Activated T-helper 1 cell treated with anti-CD3 and anti-CD28 coated beads, Interleukin-12 subunit alpha, Interleukin-12 subunit beta, Interleukin-2, Interleukin-4 antibody, amounts not matched to agents 30 ng/mL and 10 ng/mL and 1 ng/mL, durations not matched to agents 14 hours and 24 hours and 36 hours (primary cell): ENCODE data around the gene METTL23. TPM values are rescaled to one million over a fixed set of nuclear protein-coding genes. Genes with fewer than 3 reads are reported as not detected.

Source experiments
- DNase-seq: peaks from one replicate; pipeline ENCODE4 v3.0.0; 2021; ENCODE audit warnings: low spot score
- H3K27ac Mint-ChIP-seq: one replicate; pipeline ENCODE4 v1.8.0; 2021; ENCODE audit warnings: mild to moderate bottlenecking, mixed read lengths
- H3K27me3 Mint-ChIP-seq: one replicate; pipeline ENCODE4 v1.8.0; 2022; ENCODE audit warnings: mild to moderate bottlenecking, moderate library complexity, mixed read lengths; ENCODE audit not compliant: insufficient read depth
- H3K36me3 Mint-ChIP-seq: one replicate; pipeline ENCODE4 v1.8.0; 2021; ENCODE audit warnings: low read depth, mixed read lengths
- H3K4me1 Mint-ChIP-seq: one replicate; pipeline ENCODE4 v1.8.0; 2021; ENCODE audit warnings: low read depth, mixed read lengths
- H3K4me3 Mint-ChIP-seq: one replicate; pipeline ENCODE4 v1.8.0; 2021; ENCODE audit warnings: mild to moderate bottlenecking, moderate library complexity, mixed read lengths
- H3K9me3 Mint-ChIP-seq: one replicate; pipeline ENCODE4 v1.8.0; 2021; ENCODE audit warnings: mixed read lengths
- intact Hi-C: fragments of 100-400 bp; cut with micrococcal nuclease; formaldehyde crosslinking; loops from one replicate; pipeline ENCODE4 v1.15.1; 2024
- total RNA-seq: library from RNA; stranded (reverse); gene quantifications from 2 replicates; pipeline ENCODE4 v1.2.3, GENCODE V29; 2022

The METTL23 gene, protein sequence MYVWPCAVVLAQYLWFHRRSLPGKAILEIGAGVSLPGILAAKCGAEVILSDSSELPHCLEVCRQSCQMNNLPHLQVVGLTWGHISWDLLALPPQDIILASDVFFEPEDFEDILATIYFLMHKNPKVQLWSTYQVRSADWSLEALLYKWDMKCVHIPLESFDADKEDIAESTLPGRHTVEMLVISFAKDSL
- 35.5 and 38.2 TPM in 2 replicates for total RNA-seq

DNA sequence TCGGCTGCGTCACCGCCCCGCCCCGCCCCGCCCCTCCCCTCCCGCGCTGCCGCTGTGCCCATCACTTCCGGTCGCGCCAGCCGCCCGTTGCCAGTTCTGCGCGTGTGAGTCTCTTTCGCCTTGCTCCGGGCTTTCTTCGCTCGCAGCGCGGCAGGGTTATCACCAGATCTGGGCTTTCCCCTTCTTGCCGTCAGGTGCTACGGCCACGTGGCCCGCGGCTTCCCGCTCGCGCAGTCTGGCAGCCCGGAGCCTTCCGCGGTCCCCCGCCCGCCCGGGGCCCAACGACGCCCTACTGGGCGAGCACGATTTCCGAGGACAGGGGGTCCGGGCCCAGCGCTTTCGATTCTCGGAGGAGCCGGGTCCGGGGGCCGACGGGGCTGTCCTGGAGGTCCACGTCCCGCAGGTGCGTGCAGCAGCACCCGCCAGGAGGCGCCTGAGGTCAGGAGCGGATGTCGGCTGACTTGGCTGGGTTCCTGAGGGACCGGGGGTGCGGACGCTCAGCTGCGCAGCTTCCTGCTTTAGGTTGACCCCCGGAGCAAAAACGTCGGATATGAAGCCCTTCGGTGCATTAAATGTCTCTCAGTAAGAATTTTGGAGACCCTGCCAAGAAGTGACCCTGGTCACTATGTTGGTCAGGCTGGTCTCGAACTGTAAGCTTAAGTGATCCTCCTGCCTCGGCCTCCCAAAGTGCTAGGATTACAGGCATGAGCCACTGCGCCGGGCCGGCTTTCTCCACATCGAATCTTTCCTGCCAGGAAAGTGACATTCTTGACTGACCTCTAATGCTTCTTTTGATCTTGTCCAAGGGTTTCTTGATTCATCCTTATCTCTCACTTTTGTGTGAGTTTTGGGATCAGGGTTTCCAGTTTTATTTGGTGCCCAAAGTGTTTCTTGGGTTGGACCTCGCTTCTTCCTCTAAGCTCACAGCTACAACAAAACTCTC lies at the start of gene METTL23:
Gene METTL23, plus strand, starts transcription at position 64 of the 943 bp plus-strand sequence. CDS start 2,872 bp downstream, outside the sequence.
- H3K9me3 Mint-ChIP-seq, result no peaks in the 10 kb centered on the region
- H3K27ac Mint-ChIP-seq, result peak within 1 kb of the TSS; percentile 96
- intact Hi-C loops, result loop anchor here (1.0 to 5.0 kb wide), 8 partner anchors 10 to 1405 kb away; partner anchors contain the start of genes ACOX1, SEC14L1, SRSF2 and TEN1
- peak within 1 kb of the TSS; percentile 95 for H3K4me3 Mint-ChIP-seq
- H3K36me3 Mint-ChIP-seq, result peaks cover 35% of the 10 kb centered on the region
- H3K4me1 Mint-ChIP-seq, result peaks cover 41% of the 10 kb centered on the region
- DNase-seq, result peak; percentile 75
- H3K27me3 Mint-ChIP-seq, result no peaks in the 10 kb centered on the region

DNA sequence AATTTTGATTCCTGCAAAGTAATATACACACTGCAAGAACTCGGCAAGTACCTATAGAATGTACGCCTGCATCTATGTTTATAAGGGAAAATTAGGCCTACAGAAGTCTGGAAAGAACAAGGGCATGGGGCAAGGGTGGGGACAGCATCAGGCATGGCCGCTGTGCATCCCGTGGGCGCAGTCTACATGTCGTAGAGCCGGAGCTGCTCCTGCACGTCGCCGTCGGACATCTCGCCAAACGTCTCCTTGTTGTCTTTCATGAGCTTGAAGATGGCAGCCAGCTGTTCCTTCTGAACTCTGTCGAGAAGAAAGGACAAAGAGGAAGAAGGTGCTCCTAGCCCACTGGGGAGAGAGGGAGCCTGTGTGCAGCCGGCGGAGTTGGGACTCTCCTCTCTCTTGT lies 49.2 kb upstream of the METTL23 start:
- Mint-ChIP-seq H3K4me3 (no peak overlapping the region), H3K27ac (no peak overlapping the region), H3K4me1 (peaks cover 4% of the 10 kb centered on the region), H3K9me3 (no peaks in the 10 kb centered on the region), H3K36me3 (no peaks in the 10 kb centered on the region), H3K27me3 (peaks cover 10% of the 10 kb centered on the region)
- no peak for DNase-seq
- intact Hi-C loops, result no loop called here

DNA sequence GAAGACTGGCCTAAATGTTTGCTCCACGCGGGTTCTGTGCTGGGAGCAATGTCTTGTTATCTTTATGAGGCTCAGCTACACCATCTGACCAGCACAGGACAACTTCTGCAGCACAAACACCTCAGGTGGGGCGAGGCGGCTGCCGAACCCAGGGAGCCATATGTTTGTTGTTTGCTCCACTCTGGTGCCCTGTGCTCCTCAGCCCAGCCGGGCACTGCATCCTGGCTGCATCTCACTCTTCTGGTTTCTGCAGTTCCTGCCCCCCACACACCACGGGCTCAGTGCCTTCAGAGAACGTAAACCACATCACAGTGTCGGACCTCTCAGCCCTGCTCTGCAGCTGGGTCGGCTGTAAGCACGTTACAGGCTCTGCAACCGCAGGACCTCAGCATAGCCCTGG lies 48.3 kb upstream of the METTL23 start:
- Mint-ChIP-seq H3K9me3 (no peaks in the 10 kb centered on the region), H3K27ac (no peak overlapping the region), H3K4me1 (no peaks in the 10 kb centered on the region), H3K27me3 (peaks cover 10% of the 10 kb centered on the region), H3K4me3 (no peak overlapping the region), H3K36me3 (no peaks in the 10 kb centered on the region)
- intact Hi-C loops, result no loop called here
- no peak for DNase-seq

DNA sequence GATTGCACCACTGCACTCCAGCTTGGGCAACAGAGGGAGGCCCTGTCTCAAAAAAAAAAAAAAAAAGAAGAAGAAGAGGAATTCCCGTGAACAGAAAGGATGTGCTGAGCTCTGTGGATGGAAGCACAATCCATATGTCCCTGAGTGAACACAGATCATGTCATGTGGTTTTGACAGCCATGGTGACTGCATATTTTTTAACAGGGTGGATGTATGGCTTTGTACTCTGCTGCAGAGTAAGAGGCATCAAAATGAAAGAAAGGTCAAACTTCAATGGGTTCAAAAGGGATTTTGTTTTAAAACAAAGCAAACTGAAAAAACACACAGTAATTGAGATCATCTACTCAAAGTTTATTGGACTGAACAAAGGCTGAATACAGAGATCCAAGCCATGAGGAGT lies 47.4 kb upstream of the METTL23 start:
- Mint-ChIP-seq H3K9me3 (no peaks in the 10 kb centered on the region), H3K27me3 (peaks cover 13% of the 10 kb centered on the region), H3K36me3 (no peaks in the 10 kb centered on the region), H3K4me3 (no peak overlapping the region), H3K4me1 (no peaks in the 10 kb centered on the region), H3K27ac (no peak overlapping the region)
- no peak for DNase-seq
- intact Hi-C loops, result no loop called here

DNA sequence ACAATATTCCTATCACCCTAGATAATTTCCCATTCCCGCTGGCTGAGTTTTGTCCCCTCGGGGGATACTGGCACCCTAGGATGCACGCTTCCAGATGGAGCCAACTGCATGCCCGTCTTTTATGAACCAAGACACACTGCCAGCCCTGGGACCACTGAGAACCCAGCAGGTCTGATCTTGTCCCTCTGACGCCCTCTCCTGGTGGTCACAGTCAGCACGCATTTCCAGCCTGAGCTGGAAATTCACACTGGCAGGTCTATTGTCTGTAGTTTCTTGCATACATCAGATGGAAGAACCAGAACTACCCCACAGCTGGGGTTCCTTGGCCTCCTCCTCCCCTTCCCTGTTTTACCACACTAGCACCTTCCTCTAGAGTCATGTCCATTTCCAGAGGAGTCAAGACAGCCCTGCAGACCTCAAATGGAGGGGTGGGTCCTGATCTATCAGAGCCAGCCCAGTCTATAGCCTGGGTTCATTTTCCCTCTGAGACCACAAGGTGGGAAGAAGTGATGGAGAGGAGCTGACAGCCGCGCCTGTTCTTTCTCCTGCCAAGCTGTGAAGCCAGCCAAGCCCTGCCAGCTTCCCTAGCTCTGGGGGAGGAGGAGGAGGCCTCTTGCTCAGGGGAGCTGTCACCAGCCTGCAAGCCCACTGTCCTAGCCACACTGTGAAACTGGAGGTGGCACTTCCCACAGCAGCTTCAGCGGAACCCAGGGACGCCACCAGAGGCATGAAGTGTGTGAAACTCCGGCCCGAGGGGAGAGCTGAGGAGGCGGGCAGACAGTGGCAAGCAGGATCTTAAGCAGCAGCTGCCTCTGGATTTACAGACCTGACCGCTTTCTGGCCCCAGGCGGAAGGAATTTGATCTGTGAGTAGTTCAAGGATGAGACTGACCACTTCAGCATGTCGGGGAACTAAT lies 45.2 kb upstream of the METTL23 start:
- Mint-ChIP-seq H3K27ac (no peak overlapping the region), H3K4me3 (no peak overlapping the region)

DNA sequence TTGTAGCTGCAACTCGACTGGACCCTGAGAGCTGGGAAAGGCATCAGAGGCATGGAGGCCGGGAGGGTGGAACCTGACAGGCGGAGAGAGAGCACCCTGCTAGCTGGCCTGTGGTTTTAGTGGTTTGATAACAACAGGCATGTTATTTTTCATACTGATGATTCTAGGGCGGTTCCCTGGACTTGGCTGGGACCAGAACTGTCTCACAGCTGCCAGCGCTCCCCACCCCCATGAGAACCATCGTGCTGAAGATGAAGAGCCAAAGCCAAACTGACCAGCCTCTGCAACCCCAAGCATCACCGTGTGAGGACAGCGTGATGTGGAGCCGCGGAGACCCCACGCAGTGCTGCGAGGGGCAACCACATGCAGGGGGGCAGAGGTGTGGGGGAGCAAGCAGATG lies 44.3 kb upstream of the METTL23 start:
- intact Hi-C loops, result no loop called here
- no peaks in the 10 kb centered on the region for H3K9me3 Mint-ChIP-seq
- H3K36me3 Mint-ChIP-seq, result no peaks in the 10 kb centered on the region

More for the DNA sequence above, 45.2 kb upstream of the METTL23 start:
- DNase-seq, result peak; percentile 48
- Mint-ChIP-seq H3K9me3 (no peaks in the 10 kb centered on the region), H3K27me3 (peaks cover 8% of the 10 kb centered on the region), H3K4me1 (no peaks in the 10 kb centered on the region), H3K36me3 (no peaks in the 10 kb centered on the region)
- intact Hi-C loops, result loop anchor here (1.0 kb wide), 1 partner anchor 10 kb away; no protein-coding TSS in a partner anchor

DNA sequence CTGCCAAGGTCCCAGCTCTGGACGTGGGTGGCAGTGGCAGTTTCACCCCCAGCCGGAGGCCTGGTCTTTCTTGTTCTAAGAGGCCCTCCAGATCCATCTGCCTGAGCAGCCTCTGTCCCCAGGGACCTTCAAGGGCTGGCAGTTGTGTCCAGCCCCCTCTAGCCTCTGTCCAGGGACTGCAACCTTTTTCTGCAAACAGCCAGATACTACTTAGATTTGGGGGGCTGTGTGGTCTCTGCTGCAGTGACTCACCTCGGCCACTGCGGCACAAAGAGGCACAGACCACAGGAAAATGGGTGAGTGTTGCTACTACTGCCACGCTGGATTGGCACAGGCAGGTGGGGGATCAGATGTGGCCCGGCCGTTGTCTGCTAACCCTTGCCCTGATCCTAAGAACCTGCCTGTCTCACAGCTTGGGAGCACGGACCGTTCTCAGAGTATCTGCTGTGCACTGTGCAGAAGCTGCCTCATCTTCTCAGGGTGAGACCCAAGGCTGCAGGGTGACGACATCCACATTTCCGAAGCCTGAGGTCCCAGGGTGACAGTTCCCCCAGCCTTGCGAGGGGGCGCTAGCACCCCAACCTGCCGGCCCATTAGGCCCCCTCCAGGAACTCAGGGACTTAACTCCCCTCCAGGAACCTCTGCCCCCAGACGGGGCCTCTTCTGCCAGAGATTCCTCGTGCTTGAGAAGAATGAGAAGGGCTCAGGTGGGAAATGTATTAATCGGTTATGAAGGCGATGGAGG lies 43.5 kb upstream of the METTL23 start:
- Mint-ChIP-seq H3K36me3 (no peaks in the 10 kb centered on the region), H3K9me3 (no peaks in the 10 kb centered on the region), H3K4me3 (no peak overlapping the region), H3K4me1 (no peaks in the 10 kb centered on the region), H3K27me3 (peaks cover 8% of the 10 kb centered on the region), H3K27ac (no peak overlapping the region)
- intact Hi-C loops, result no loop called here
- DNase-seq, result no peak

More for the DNA sequence above, 44.3 kb upstream of the METTL23 start:
- peaks cover 8% of the 10 kb centered on the region for H3K27me3 Mint-ChIP-seq
- no peaks in the 10 kb centered on the region for H3K4me1 Mint-ChIP-seq
- no peak overlapping the region for H3K27ac Mint-ChIP-seq
- no peak overlapping the region for H3K4me3 Mint-ChIP-seq
- no peak for DNase-seq

DNA sequence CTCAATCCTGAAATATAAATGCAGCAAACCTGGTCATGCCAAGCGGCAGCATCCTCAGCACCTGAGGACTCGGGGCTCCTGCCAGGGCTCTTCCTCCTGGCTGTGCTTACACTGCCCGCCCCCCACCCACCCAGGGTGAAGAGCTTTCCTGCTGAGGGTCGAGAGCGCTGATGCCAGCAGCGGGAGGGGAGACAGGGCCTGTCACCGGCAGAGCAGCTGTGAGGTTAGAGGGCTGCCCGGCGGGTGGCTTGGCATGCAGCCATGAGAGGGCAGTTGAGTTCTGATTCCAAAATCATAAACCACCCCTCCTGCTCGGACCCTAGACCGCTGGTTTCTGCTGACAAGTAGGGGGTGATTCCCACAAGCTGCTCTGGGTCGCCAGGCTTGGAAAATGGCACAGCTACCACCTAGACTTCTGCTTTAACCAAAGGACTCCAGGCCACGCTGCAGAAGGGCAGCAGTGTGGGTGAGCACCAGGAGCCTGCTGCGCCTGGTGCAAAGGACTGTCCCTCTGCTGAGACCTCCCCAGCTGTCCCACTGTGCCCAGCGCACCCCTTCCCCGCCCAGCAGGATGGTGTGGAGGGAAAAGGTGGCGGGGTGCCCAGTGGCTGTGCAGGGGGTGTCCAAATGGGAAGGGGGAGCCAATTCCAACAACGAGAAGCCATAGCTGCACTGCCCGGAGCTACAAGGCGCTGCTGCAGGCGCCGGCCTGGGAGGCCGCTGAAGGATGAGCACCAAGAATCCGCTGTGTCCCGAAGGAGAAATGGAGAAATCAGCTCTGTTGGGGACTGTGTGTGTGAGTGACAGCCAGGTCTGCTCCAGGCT lies 42.5 kb upstream of the METTL23 start:
- Mint-ChIP-seq H3K36me3 (no peaks in the 10 kb centered on the region), H3K9me3 (no peaks in the 10 kb centered on the region), H3K4me3 (no peak overlapping the region), H3K27me3 (peaks cover 14% of the 10 kb centered on the region), H3K4me1 (no peaks in the 10 kb centered on the region), H3K27ac (no peak overlapping the region)
- no peak for DNase-seq
- intact Hi-C loops, result no loop called here

DNA sequence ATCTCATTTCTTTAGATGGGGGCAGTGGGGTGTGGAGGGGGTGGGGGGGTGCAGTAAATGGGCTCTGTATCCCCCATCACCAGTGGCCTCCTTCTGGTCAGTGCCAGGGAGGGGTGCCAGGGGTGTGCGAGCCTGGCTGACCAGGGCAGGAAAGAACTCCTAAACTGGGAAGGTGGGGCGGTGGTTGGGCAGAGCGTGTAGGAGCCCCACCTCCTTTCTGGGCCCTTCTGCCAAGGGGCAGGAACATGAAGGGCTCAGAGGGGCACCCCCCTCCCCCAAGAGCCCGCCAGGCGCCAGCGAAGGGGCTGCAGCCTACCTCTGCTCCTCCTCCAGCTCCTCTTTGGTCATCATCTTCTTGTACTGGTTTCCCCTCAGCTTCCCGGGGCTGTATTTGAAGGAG lies 41.9 kb upstream of the METTL23 start:
- Mint-ChIP-seq H3K4me1 (no peaks in the 10 kb centered on the region), H3K36me3 (no peaks in the 10 kb centered on the region), H3K9me3 (no peaks in the 10 kb centered on the region), H3K4me3 (no peak overlapping the region), H3K27me3 (peaks cover 14% of the 10 kb centered on the region), H3K27ac (no peak overlapping the region)
- intact Hi-C loops, result no loop called here
- DNase-seq, result no peak

DNA sequence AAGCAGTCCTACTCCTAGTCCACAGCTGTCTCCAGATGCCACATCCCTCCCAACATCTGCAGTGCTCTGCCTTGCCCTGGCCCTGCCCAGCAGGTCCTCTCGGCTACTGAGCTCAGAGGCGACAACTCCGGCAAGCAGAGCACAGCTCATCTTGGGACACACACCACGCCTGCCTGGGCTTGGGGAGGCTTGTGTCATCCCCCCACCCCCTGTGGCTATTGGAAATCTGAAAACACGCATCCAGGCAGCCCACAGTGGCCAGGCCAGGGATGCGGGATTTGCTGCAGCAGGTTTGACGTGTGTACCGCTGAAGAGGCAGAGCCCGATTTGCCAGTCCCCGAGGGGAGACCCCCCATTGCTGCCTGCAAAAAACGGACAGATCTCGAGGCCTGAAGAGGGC lies 41.3 kb upstream of the METTL23 start:
- Mint-ChIP-seq H3K36me3 (no peaks in the 10 kb centered on the region), H3K27me3 (peaks cover 14% of the 10 kb centered on the region), H3K27ac (no peak overlapping the region), H3K4me3 (no peak overlapping the region), H3K9me3 (no peaks in the 10 kb centered on the region), H3K4me1 (no peaks in the 10 kb centered on the region)
- no peak for DNase-seq
- intact Hi-C loops, result no loop called here

DNA sequence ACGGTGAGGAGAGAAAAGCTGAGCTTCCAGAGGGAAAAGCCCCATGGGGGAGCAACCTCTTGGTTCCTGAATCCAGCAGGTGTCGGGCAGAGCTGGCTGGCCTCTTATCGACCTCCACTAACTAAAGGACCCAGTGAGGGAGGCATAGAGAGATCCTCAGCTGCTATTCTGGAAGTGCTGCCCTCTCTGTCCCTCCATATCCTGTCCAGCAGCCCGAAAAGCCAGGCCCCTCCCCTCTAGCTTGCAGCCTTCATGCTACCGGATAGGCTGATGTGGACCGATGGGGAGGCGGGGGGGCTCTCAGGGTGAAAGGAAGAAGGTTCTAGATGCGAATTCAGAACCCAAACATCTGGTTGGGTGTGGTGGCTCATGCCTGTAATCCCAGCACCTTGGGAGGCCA lies 40.8 kb upstream of the METTL23 start:
- H3K9me3 Mint-ChIP-seq, result no peaks in the 10 kb centered on the region
- H3K4me1 Mint-ChIP-seq, result no peaks in the 10 kb centered on the region
- intact Hi-C loops, result no loop called here
- no peak overlapping the region for H3K4me3 Mint-ChIP-seq
- DNase-seq, result no peak
- no peaks in the 10 kb centered on the region for H3K36me3 Mint-ChIP-seq
- peaks cover 15% of the 10 kb centered on the region for H3K27me3 Mint-ChIP-seq
- no peak overlapping the region for H3K27ac Mint-ChIP-seq
